A673 (cell line): ENCODE results near the gene SHLD2. TPM values are rescaled to one million over a fixed set of nuclear protein-coding genes. Genes with fewer than 3 reads are reported as not detected.
"Not testable (repeated sequence)": the region's sequence is repeated elsewhere in the genome, so short reads cannot be mapped to it uniquely, and the experiment has no call there.

ENCODE experiments used
- BruUV-seq: library from RNA; stranded (reverse); fragments of 400-500 nt; replicated peaks from 2 replicates; lab custom pipeline; 2021; lab: Mats Ljungman, UMichigan
- CTCF ChIA-PET: fragments of 300-600 bp; sonication (Branson Sonifier 250); formaldehyde crosslinking; loops from one replicate; lab custom pipeline; 2022; ENCODE audit warnings: antibody characterized with exemption; lab: Charles Lee
- POLR2A ChIA-PET: fragments of 300-600 bp; sonication (Branson Sonifier 250); formaldehyde crosslinking; loops from one replicate; lab custom pipeline; 2022; ENCODE audit warnings: antibody characterized with exemption; ENCODE audit not compliant: low non-redundant PET; lab: Charles Lee
- DNase-seq: peaks from one replicate; pipeline ENCODE4 v3.0.0-alpha.2; 2015; ENCODE audit warnings: low spot score
- H3K27ac ChIP-seq: fragments of 200-600 bp; sonication (generic); 2 replicates; pipeline ENCODE4 v1.5.1; 2016; ENCODE audit warnings: mixed run types, low read depth, mild to moderate bottlenecking, mixed read lengths, antibody characterized with exemption, low read length; ENCODE audit not compliant: poor library complexity, severe bottlenecking
- H3K27me3 ChIP-seq: fragments of 200-600 bp; sonication (generic); replicated peaks from 2 replicates; pipeline ENCODE4 v1.6.1; 2017; ENCODE audit warnings: mixed run types, low read depth, mild to moderate bottlenecking, mixed read lengths, antibody characterized with exemption, low read length; ENCODE audit not compliant: insufficient read depth, poor library complexity
- H3K36me3 ChIP-seq: fragments of 200-600 bp; sonication (generic); 2 replicates; pipeline ENCODE4 v1.6.1; 2016; ENCODE audit warnings: mixed run types, mild to moderate bottlenecking, mixed read lengths, antibody characterized with exemption, low read length; ENCODE audit not compliant: insufficient read depth, poor library complexity, severe bottlenecking
- H3K4me1 ChIP-seq: fragments of 200-600 bp; sonication (generic); 2 replicates; pipeline ENCODE4 v1.6.1; 2017; ENCODE audit warnings: mixed run types, mild to moderate bottlenecking, mixed read lengths, antibody characterized with exemption, low read length; ENCODE audit not compliant: insufficient read depth, poor library complexity, severe bottlenecking
- H3K4me3 ChIP-seq: fragments of 200-600 bp; sonication (generic); 2 replicates; pipeline ENCODE4 v1.5.1; 2016; ENCODE audit warnings: low read depth, mixed run types, mild to moderate bottlenecking, mixed read lengths, low read length; ENCODE audit not compliant: poor library complexity, severe bottlenecking
- H3K9me3 ChIP-seq: fragments of 200-600 bp; sonication (generic); 2 replicates; pipeline ENCODE4 v1.6.1; 2016; ENCODE audit warnings: mixed run types, low read depth, mild to moderate bottlenecking, mixed read lengths, antibody characterized with exemption, low read length; ENCODE audit not compliant: poor library complexity, severe bottlenecking
- intact Hi-C: fragments of 100-400 bp; cut with micrococcal nuclease; formaldehyde crosslinking; loops from one replicate; pipeline ENCODE4 v1.10.0; 2022; ENCODE audit not compliant: unreplicated experiment
- total RNA-seq: library from RNA; stranded (reverse); gene quantifications from 2 replicates; pipeline ENCODE4 v1.2.3, GENCODE V29; 2021
- TF ChIP-seq, protein P1 (sequence below): fragments of 300-800, 200-600 bp; sonication (generic); conservative IDR thresholded peaks from 2 replicates; pipeline ENCODE4 v1.5.1; 2017; ENCODE audit warnings: low read depth, mild to moderate bottlenecking, antibody characterized with exemption, low read length, moderate library complexity, mixed read lengths

SHLD2 gene
- total RNA-seq, 1 experiment from 2014 or later = 36.7 TPM

DNA sequence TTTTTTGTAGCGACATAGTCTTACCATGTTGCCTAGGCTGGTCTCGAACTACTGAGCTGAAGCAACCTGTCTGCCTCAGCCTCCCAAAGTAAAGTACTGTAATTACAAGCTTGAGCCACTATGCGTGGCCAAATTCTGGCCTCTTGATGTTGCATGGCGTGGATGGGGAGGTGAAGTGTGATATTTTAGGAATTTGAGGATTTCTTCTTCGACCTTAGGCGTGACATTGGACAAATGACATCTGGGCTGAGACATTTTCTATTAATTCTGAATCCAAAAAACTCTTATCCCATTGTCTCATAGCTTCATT lies 48.1 kb downstream of the SHLD2 start:
- H3K27ac ChIP-seq, H3K27me3 ChIP-seq, POLR2A ChIA-PET, H3K9me3 ChIP-seq, BruUV-seq, H3K4me1 ChIP-seq, DNase-seq, intact Hi-C loops, CTCF ChIA-PET, H3K4me3 ChIP-seq, H3K36me3 ChIP-seq: not testable (repeated sequence)

DNA sequence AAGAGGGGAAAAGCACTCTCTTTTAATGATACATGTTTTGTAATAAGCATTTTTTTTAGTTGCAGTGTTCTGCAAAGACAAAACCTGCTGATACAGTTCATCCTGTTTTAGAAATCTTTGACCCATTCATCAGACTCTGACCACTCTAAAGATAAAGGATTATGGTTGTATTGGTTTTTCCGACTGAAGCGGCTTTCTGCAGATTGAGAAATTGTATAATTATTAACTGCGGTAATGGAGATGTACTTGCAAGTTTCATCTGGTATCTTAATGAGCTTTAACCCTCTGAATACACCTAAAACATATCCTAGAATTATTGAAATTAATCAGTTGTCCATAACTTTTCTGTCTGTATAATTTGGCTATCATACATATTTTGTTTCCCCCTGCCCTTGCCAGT lies 50.6 kb downstream of the SHLD2 start:
- DNase-seq, POLR2A ChIA-PET, H3K4me1 ChIP-seq, CTCF ChIA-PET, H3K9me3 ChIP-seq, H3K36me3 ChIP-seq, H3K27ac ChIP-seq, intact Hi-C loops, H3K4me3 ChIP-seq, H3K27me3 ChIP-seq, BruUV-seq: not testable (repeated sequence)

DNA sequence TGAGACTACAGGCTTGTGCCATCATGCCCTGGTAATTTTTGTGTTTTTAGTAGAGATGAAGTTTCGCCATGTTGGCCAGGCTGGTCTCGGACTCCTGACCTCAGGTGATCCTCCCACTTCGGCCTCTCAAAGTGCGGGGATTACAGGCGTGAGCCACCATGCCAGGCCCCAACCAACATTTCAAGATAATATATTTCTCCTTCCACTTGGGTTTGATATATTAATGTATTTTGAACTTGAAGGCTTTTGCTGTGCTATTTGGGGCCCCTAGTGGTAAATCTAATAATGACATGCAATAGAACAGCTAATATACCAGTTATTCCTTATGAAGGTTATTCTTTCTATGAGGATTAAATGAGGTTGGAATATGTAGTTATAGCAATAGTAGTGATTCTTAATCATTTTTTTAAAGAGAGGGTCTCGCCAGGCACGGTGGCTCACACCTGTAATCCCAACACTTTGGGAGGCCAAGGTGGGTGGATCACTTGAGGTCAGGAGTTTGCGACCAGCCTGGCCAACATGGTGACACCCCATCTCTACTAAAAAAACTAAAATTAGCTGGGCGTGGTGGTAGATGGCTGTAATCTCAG lies 54.1 kb downstream of the SHLD2 start:
- H3K9me3 ChIP-seq, H3K27me3 ChIP-seq, intact Hi-C loops, H3K36me3 ChIP-seq, CTCF ChIA-PET, DNase-seq, H3K4me3 ChIP-seq, BruUV-seq, POLR2A ChIA-PET, H3K4me1 ChIP-seq, H3K27ac ChIP-seq: not testable (repeated sequence)
- TF ChIP-seq, protein P1, sequence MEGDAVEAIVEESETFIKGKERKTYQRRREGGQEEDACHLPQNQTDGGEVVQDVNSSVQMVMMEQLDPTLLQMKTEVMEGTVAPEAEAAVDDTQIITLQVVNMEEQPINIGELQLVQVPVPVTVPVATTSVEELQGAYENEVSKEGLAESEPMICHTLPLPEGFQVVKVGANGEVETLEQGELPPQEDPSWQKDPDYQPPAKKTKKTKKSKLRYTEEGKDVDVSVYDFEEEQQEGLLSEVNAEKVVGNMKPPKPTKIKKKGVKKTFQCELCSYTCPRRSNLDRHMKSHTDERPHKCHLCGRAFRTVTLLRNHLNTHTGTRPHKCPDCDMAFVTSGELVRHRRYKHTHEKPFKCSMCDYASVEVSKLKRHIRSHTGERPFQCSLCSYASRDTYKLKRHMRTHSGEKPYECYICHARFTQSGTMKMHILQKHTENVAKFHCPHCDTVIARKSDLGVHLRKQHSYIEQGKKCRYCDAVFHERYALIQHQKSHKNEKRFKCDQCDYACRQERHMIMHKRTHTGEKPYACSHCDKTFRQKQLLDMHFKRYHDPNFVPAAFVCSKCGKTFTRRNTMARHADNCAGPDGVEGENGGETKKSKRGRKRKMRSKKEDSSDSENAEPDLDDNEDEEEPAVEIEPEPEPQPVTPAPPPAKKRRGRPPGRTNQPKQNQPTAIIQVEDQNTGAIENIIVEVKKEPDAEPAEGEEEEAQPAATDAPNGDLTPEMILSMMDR = peak; percentile 27; the same call in 1 of the 2 replicates

DNA sequence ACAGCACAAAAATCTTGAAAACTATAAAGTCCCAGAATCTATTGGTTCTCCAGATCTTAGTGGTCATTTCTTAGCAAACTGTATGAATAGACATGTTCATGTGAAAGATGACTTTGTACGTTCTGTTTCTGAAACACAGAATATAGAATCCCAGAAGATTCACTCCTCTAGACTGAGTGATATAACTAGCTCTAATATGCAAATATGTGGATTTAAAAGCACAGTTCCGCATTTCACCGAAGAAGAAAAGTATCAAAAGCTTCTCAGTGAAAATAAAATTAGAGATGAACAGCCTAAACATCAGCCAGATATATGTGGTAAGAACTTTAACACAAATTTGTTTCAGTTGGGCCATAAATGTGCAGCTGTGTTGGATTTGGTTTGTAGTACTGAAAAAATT lies 56.5 kb downstream of the SHLD2 start:
- H3K4me1 ChIP-seq, H3K9me3 ChIP-seq, H3K27ac ChIP-seq, CTCF ChIA-PET, H3K4me3 ChIP-seq, POLR2A ChIA-PET, H3K27me3 ChIP-seq, intact Hi-C loops, BruUV-seq, DNase-seq, H3K36me3 ChIP-seq: not testable (repeated sequence)

DNA sequence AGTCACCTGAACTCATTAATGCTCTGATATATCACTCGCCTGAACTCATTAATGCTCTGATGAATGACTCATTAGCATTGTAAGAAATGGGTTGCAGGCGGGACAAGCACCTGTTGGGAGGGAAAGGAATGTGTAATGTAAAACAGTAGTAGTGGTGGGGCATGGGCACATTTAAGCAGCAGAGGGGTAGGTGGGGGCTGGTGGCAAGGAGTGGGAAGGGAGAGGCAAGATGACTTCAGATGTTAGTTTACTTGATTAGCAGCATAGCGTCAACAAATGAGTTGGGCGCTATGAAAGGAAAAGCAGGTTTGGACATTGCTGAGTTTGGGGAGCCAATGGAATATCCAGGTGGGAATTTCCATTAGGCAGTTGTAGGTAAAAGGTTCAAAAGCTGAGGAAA lies 61.8 kb downstream of the SHLD2 start:
- CTCF ChIA-PET, POLR2A ChIA-PET, intact Hi-C loops, H3K27ac ChIP-seq, DNase-seq, H3K9me3 ChIP-seq, BruUV-seq, H3K4me1 ChIP-seq, H3K4me3 ChIP-seq, H3K27me3 ChIP-seq, H3K36me3 ChIP-seq: not testable (repeated sequence)

DNA sequence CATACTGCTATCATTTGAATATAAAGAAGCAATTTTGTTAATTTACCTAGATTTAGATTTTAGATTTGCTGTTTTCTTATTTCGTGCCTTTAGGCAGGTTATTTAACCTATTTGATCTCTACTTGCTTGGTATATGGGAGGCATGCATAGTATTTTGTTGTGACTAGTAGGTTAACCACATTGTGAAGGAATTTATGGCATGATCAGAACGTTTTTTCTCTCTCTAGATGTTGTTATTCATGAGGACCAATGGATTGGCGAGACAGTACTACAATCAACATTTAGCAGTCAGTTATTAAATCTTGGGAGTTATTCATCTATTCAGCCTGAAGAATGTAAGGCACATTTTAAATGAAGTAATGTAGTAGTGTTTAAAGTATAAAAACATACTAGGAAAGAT lies 62.8 kb downstream of the SHLD2 start:
- H3K9me3 ChIP-seq, H3K27ac ChIP-seq, H3K4me3 ChIP-seq, H3K27me3 ChIP-seq, BruUV-seq, DNase-seq, H3K36me3 ChIP-seq, H3K4me1 ChIP-seq, intact Hi-C loops, CTCF ChIA-PET, POLR2A ChIA-PET: not testable (repeated sequence)

DNA sequence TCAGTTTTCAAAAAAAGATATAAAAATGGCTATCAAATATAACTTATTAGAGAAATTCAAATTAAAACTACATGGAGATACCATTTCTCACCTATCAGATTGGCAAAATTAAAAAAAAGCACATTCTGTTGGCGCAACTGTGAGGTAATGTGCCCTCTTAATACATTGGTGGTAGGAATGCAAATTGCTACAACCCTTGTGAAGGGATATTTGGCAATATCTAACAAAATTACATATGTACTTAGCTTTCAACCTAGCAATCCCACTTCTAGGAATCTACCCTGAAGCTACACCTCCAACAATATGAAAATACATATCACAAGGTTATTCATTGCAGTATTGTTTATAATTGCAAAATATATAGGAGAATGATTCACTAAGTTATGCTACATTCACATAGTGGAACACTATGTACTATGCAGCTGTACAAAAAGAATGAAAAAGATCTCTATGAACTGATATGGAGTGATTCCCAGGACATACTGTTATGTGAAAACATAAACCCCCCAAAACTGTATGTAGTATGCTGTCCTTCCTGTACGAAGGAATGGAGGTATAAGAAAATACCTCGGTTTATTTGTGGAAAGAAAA lies 67.8 kb downstream of the SHLD2 start:
- H3K36me3 ChIP-seq, POLR2A ChIA-PET, intact Hi-C loops, H3K4me1 ChIP-seq, H3K27ac ChIP-seq, H3K9me3 ChIP-seq, BruUV-seq, H3K4me3 ChIP-seq, CTCF ChIA-PET, DNase-seq, H3K27me3 ChIP-seq: not testable (repeated sequence)
